ENCODE data around the gene C19orf25.

GRCh38 chr19:1437609-1438008 is 41.4 kb downstream of the C19orf25 start:
- TF ChIP-seq, protein P1, sequence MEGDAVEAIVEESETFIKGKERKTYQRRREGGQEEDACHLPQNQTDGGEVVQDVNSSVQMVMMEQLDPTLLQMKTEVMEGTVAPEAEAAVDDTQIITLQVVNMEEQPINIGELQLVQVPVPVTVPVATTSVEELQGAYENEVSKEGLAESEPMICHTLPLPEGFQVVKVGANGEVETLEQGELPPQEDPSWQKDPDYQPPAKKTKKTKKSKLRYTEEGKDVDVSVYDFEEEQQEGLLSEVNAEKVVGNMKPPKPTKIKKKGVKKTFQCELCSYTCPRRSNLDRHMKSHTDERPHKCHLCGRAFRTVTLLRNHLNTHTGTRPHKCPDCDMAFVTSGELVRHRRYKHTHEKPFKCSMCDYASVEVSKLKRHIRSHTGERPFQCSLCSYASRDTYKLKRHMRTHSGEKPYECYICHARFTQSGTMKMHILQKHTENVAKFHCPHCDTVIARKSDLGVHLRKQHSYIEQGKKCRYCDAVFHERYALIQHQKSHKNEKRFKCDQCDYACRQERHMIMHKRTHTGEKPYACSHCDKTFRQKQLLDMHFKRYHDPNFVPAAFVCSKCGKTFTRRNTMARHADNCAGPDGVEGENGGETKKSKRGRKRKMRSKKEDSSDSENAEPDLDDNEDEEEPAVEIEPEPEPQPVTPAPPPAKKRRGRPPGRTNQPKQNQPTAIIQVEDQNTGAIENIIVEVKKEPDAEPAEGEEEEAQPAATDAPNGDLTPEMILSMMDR (conservative IDR thresholded peaks at IDR 0.05; ENCODE audit: low read depth, low read length): no peak
- TF ChIP-seq EZH2 (IDR thresholded peaks at IDR 0.05; ENCODE audit: borderline replicate concordance, low read depth, low read length, poor library complexity, severe bottlenecking): no peak
